ENCODE results near the gene NADK2.

- TF ChIP-seq, protein P1, sequence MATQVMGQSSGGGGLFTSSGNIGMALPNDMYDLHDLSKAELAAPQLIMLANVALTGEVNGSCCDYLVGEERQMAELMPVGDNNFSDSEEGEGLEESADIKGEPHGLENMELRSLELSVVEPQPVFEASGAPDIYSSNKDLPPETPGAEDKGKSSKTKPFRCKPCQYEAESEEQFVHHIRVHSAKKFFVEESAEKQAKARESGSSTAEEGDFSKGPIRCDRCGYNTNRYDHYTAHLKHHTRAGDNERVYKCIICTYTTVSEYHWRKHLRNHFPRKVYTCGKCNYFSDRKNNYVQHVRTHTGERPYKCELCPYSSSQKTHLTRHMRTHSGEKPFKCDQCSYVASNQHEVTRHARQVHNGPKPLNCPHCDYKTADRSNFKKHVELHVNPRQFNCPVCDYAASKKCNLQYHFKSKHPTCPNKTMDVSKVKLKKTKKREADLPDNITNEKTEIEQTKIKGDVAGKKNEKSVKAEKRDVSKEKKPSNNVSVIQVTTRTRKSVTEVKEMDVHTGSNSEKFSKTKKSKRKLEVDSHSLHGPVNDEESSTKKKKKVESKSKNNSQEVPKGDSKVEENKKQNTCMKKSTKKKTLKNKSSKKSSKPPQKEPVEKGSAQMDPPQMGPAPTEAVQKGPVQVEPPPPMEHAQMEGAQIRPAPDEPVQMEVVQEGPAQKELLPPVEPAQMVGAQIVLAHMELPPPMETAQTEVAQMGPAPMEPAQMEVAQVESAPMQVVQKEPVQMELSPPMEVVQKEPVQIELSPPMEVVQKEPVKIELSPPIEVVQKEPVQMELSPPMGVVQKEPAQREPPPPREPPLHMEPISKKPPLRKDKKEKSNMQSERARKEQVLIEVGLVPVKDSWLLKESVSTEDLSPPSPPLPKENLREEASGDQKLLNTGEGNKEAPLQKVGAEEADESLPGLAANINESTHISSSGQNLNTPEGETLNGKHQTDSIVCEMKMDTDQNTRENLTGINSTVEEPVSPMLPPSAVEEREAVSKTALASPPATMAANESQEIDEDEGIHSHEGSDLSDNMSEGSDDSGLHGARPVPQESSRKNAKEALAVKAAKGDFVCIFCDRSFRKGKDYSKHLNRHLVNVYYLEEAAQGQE (IDR thresholded peaks at IDR 0.05; ENCODE audit: low read depth), result no peak
- TF ChIP-seq MAX (IDR thresholded peaks at IDR 0.05), result no peak
- TF ChIP-seq TCF12 (IDR thresholded peaks at IDR 0.05; ENCODE audit: low read depth), result no peak
- no peak for TF ChIP-seq CEBPB (IDR thresholded peaks at IDR 0.05)
- no peak for TF ChIP-seq CREB1 (IDR thresholded peaks at IDR 0.05; ENCODE audit: low read depth)
- no peak for TF ChIP-seq EP300 (IDR thresholded peaks at IDR 0.05; ENCODE audit: borderline replicate concordance)
- TF ChIP-seq RAD21 (IDR thresholded peaks at IDR 0.05; ENCODE audit: low read depth), result no peak
- TF ChIP-seq, protein P2, sequence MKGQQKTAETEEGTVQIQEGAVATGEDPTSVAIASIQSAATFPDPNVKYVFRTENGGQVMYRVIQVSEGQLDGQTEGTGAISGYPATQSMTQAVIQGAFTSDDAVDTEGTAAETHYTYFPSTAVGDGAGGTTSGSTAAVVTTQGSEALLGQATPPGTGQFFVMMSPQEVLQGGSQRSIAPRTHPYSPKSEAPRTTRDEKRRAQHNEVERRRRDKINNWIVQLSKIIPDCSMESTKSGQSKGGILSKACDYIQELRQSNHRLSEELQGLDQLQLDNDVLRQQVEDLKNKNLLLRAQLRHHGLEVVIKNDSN (IDR thresholded peaks at IDR 0.05), result no peak
- TF ChIP-seq YY1 (IDR thresholded peaks at IDR 0.05; ENCODE audit: low read depth), result no peak
- no peak for TF ChIP-seq EGR1 (IDR thresholded peaks at IDR 0.05)
These were observed 64.6 kb downstream of the NADK2 start for GRCh38 chr5:36177154-36177553.
